ENCODE results near the gene SEL1L3.
"Not testable (repeated sequence)": the region's sequence is repeated elsewhere in the genome, so short reads cannot be mapped to it uniquely, and the experiment has no call there.

Gene SEL1L3

GRCh38 chr4:25866401-25866800 lies 3.6 kb upstream of the SEL1L3 start:
- Mint-ChIP-seq H3K4me1 (peaks cover 65% of the 10 kb centered on the region), H3K36me3 (peaks cover 25% of the 10 kb centered on the region), H3K27ac (peak overlapping the region; percentile 69)
- not testable (repeated sequence) for H3K4me3 Mint-ChIP-seq, H3K9me3 Mint-ChIP-seq, H3K27me3 Mint-ChIP-seq, ATAC-seq

DNA sequence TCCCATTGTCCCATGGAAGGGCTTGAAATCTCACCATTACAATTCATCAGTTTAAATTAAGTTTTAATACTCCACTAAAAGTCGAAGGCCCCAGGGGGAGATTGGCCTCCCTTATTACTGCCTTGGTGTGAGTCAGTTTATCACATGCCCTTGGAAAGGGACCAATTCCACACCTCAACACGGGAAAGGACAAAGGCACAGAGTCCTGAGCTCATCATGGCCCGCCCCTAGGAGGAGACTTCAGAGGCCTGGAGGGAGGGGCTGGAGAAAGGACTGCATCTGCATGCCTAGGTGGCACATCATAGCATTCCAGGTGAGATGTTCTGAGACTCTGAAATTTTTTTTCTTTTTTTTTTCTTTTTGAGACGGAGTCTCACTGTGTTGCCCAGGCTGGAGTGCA lies 2.8 kb upstream of the SEL1L3 start:
- no peaks in the 10 kb centered on the region for H3K27me3 Mint-ChIP-seq
- peak overlapping the region; percentile 69 for H3K27ac Mint-ChIP-seq
- H3K4me3 Mint-ChIP-seq, result no peak overlapping the region
- peaks cover 7% of the 10 kb centered on the region for H3K9me3 Mint-ChIP-seq
- H3K36me3 Mint-ChIP-seq, result peaks cover 30% of the 10 kb centered on the region
- H3K4me1 Mint-ChIP-seq, result peaks cover 62% of the 10 kb centered on the region
- no peak for ATAC-seq

DNA sequence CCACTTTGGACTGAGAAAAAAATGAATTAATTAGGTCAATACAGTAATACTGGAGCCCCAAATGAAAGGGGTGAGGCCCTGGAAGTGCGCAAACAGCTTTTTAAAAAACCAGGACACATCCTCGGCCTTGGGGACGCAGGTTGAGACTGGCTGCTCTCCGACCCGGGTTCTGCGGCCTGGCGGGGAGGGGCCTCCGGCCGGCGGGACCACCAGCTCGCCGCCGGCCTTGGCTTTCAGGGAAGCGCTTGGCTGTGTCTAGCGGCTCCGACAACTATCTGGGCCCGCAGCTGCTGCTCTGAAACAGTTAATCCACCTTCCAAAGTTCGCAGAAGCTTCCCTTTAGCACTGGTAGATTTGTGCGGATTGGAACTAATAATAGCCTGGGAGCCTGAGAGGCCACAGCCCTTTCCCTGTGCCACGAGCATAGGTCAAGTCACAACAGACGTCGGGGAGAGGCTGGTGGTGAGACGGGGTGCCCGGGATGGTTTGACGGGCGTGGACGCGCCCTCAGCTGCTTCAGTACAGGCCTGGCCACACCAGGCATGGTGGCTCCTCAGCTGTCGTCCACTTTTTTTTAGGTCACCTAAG lies 1.1 kb upstream of the SEL1L3 start:
- peaks cover 30% of the 10 kb centered on the region for H3K36me3 Mint-ChIP-seq
- peak overlapping the region; percentile 84 for H3K27ac Mint-ChIP-seq
- peak overlapping the region; percentile 85 for H3K4me3 Mint-ChIP-seq
- H3K9me3 Mint-ChIP-seq, result peaks cover 3% of the 10 kb centered on the region
- H3K4me1 Mint-ChIP-seq, result peaks cover 68% of the 10 kb centered on the region
- ATAC-seq, result no peak
- H3K27me3 Mint-ChIP-seq, result no peaks in the 10 kb centered on the region

DNA sequence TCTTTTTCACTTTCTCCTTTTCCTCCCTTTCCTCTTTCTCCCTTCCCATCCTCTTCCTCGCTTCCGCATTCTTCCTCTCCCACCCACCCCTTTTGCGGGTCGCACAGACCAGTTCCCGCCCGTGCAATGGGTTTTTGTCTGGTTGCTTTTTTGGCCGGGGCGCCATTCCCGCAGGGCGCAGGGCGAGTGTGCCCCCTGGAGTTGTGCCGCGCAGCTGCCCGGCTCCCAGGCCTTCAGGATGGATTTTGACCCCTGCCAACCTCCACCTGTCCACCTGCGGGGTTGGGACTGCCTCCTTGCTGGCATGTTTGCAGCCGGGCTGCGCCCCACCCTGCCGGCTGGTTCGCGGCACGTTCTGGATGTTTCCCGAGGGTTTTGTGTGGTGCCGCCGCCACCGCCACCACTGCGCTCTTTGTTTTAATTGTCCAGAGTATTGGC lies 578 bp upstream of the SEL1L3 start:
- Mint-ChIP-seq H3K9me3 (no peaks in the 10 kb centered on the region), H3K27me3 (no peaks in the 10 kb centered on the region), H3K36me3 (peaks cover 27% of the 10 kb centered on the region), H3K27ac (peak overlapping the region; percentile 84), H3K4me1 (peaks cover 68% of the 10 kb centered on the region), H3K4me3 (peak overlapping the region; percentile 85)
- ATAC-seq, result no peak

GRCh38 chr4:25861951-25862410 lies 807 bp downstream of the SEL1L3 start:
- Mint-ChIP-seq H3K27me3 (no peaks in the 10 kb centered on the region), H3K27ac (peak overlapping the region; percentile 94), H3K4me3 (peak overlapping the region; percentile 98), H3K4me1 (peaks cover 68% of the 10 kb centered on the region), H3K9me3 (no peaks in the 10 kb centered on the region), H3K36me3 (peaks cover 26% of the 10 kb centered on the region)
- peak; percentile 35 for ATAC-seq

GRCh38 chr4:25861280-25861950 lies 1.4 kb downstream of the SEL1L3 start:
- ATAC-seq, result no peak
- Mint-ChIP-seq H3K4me1 (peaks cover 67% of the 10 kb centered on the region), H3K4me3 (peak overlapping the region; percentile 98), H3K36me3 (peaks cover 26% of the 10 kb centered on the region), H3K27ac (peak overlapping the region; percentile 94), H3K27me3 (no peaks in the 10 kb centered on the region), H3K9me3 (no peaks in the 10 kb centered on the region)

DNA sequence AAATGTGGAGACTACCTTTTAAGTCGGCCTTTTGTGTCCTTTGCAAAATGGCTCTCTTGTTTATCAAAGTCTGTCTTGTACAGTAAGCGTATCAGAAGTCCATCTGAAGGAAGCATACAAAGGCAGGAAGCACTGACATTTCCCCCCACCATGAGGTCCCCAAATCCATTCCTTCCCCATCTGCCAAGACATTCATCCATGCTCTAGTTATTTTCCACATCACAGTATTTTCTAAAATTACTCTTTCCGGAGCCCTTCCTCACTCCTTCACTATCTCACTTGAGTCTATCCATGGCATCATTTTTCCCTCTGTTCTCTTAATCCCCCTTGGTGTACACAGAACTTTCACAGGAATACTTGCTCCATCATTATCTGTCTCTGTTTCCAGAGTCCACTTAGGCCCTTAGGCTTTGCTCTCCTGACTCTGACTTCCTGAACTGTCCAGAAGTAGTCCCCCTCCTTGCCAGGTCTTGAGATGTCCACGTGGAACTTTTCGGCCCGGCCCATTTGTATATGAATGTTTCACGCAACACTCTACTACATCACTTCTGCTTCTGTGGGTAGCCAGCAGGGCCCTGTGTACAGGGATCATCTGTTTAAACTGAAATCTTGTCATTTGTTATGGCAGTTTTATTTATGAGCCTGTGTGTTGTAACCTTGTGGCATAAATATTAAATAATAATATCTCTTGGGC lies 2.1 kb downstream of the SEL1L3 start:
- H3K4me3 Mint-ChIP-seq, result peak overlapping the region; percentile 98
- H3K27me3 Mint-ChIP-seq, result no peaks in the 10 kb centered on the region
- H3K36me3 Mint-ChIP-seq, result peaks cover 26% of the 10 kb centered on the region
- H3K4me1 Mint-ChIP-seq, result peaks cover 66% of the 10 kb centered on the region
- peak; percentile 42 for ATAC-seq
- no peaks in the 10 kb centered on the region for H3K9me3 Mint-ChIP-seq
- peak overlapping the region; percentile 94 for H3K27ac Mint-ChIP-seq

DNA sequence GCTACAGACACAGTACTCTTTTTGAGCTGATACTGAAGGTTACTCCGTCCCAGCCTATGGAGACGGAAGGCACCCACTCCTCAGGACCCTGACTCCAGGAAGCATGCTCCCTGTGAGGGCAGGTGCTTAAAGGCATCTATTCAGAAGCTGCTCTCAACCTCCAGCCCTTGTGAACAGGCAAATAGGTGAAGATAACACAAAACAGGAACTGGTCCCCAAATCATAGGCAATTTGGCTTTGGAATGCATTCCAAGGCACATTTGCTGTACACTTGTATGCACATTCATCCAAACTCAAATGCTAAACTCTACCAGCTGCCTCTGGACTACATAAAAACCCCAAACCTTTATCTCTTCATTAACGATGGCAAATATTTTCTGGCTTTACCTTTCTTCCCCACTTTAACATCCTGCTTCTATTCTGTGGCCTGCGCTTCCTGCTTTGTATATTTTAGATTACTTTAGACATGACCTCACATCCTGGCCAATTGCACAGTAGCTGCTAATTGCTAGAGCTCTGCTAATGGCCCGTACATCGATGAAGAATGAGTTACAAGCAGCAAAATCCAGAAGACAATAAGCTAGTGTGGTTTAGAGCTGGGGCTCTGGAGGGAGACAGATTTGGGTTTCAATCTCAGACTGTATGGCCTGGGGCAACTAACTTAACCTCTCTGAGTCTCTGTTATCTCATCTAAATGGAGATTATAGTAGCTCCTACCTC lies 3.2 kb downstream of the SEL1L3 start:
- ATAC-seq, result peak; percentile 43
- H3K9me3 Mint-ChIP-seq, result no peaks in the 10 kb centered on the region
- H3K4me3 Mint-ChIP-seq, result peak overlapping the region; percentile 98
- peak overlapping the region; percentile 94 for H3K27ac Mint-ChIP-seq
- H3K36me3 Mint-ChIP-seq, result peaks cover 26% of the 10 kb centered on the region
- H3K27me3 Mint-ChIP-seq, result no peaks in the 10 kb centered on the region
- peaks cover 66% of the 10 kb centered on the region for H3K4me1 Mint-ChIP-seq

DNA sequence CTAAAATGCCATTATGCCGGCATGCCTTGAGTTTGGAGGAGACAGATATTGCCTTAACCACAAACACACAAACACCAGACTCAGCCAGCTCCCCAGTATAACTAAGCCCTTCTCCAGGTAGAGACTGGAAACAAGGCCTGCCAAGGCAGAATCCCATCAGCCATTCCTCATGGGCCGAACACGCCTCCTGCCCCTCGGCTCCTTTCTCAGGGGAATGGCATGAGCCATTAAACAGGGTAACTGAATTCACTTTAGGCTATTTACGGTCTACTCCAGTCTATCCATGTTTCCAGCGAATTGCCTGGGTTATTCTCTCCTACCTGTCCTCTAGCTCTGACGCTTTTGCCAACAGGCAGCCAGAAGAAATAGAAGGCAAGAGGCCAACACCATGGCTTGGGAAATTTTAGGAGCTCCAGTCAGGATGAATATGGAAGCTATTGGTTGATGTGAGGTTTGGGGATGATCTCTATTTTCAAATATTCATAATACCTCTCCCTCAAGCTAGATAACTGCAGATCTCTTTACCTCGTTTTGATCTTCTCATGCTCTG lies 4.9 kb downstream of the SEL1L3 start:
- Mint-ChIP-seq H3K27me3 (no peaks in the 10 kb centered on the region), H3K9me3 (no peaks in the 10 kb centered on the region), H3K4me3 (peak overlapping the region; percentile 4), H3K27ac (peak overlapping the region; percentile 94), H3K36me3 (peaks cover 26% of the 10 kb centered on the region), H3K4me1 (peaks cover 70% of the 10 kb centered on the region)
- ATAC-seq, result no peak

DNA sequence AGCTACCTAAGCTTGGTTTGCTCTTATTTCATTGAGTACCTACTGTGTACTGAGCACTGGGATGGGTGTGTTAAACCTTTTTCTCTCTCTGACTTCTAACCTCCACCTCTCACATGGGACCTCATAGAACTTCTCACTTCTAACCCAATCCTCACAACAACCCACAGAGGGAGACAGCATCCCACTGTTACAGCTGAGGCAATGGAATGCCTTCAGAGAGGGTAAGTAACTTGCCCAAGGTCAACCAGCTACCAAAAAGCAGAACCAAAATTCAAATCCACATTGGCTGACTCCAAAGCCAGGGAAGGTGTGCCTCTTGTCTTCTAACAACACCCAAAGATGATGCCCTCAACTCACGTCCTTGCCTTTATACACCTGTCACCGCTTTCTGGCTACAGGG lies 5.4 kb downstream of the SEL1L3 start:
- Mint-ChIP-seq H3K27me3 (no peaks in the 10 kb centered on the region), H3K4me1 (peaks cover 75% of the 10 kb centered on the region), H3K9me3 (no peaks in the 10 kb centered on the region), H3K27ac (peak overlapping the region; percentile 94), H3K36me3 (peaks cover 31% of the 10 kb centered on the region), H3K4me3 (peak overlapping the region; percentile 2)
- no peak for ATAC-seq

DNA sequence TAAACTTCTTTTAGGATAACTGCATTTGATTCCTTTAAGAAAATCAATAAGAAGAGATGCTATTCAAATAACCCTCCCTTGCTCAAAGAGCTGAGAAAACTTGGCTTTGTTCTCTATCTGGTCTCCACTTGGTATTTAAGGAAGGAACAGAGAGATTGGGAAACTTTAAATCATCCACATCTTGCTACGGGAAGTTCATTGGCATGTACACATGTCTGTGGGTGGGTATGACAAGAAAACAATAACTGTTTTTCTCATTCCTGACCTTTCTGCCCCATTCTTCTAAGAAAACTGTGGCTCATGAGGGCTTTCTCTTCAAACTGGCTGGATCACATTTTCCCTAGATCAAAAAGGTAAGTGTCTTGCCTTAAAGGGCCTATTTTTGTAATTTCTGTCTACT lies 6.0 kb downstream of the SEL1L3 start:
- Mint-ChIP-seq H3K27me3 (no peaks in the 10 kb centered on the region), H3K9me3 (no peaks in the 10 kb centered on the region), H3K4me3 (no peak overlapping the region), H3K4me1 (peaks cover 82% of the 10 kb centered on the region), H3K27ac (peak overlapping the region; percentile 94), H3K36me3 (peaks cover 29% of the 10 kb centered on the region)
- ATAC-seq, result no peak

- peaks cover 54% of the 10 kb centered on the region for H3K36me3 Mint-ChIP-seq
- ATAC-seq, result no peak
- no peaks in the 10 kb centered on the region for H3K9me3 Mint-ChIP-seq
- no peaks in the 10 kb centered on the region for H3K27me3 Mint-ChIP-seq
- H3K4me1 Mint-ChIP-seq, result peaks cover 87% of the 10 kb centered on the region
- H3K4me3 Mint-ChIP-seq, result no peak overlapping the region
- peak overlapping the region; percentile 68 for H3K27ac Mint-ChIP-seq
Measured at GRCh38 chr4:25852103-25852502, 10.7 kb downstream of the SEL1L3 start.

DNA sequence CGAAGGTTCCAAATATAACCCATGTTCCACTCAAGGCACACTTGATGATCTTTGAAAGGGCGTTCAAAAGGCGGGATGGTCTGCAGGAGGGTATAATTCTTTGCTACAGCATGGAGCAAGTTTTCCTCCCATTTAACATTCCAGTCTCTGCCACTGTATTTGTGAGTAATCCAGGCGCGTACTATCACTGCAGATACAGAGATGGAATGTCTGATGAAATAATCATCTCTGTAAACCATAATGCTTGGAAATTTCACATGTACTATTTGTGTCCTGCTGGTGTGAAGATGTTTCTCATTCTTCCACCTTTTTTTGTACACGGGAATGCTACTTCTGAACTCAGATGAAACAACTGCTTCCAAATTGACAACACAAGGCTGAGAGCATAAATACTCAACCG lies 15.5 kb downstream of the SEL1L3 start:
- Mint-ChIP-seq H3K4me3 (no peak overlapping the region), H3K4me1 (peaks cover 92% of the 10 kb centered on the region), H3K36me3 (peaks cover 87% of the 10 kb centered on the region), H3K9me3 (no peaks in the 10 kb centered on the region), H3K27me3 (no peaks in the 10 kb centered on the region), H3K27ac (peak overlapping the region; percentile 55)
- ATAC-seq, result no peak

- no peak for ATAC-seq
- Mint-ChIP-seq H3K4me3 (no peak overlapping the region), H3K36me3 (peaks cover 78% of the 10 kb centered on the region), H3K27me3 (no peaks in the 10 kb centered on the region), H3K4me1 (peaks cover 92% of the 10 kb centered on the region), H3K9me3 (no peaks in the 10 kb centered on the region), H3K27ac (no peak overlapping the region)
Measured at GRCh38 chr4:25845841-25846653, 16.7 kb downstream of the SEL1L3 start.

Measured in stimulated activated memory B cell treated with anti-CD40 and anti-IgM and Interleukin-4, amounts not matched to agents 10 μg/mL and 1 μg/mL and 100 μg/mL, for 72 hours (primary cell).